NCI-H2029 treated with DMSO at 0.1 percent for 48 hours (cell line): ENCODE results near the gene RAB15.

Experiments
- DNase-seq: peaks from one replicate; lab custom pipeline; 2025; lab: John Stamatoyannopoulos, UW

RAB15 gene

DNA sequence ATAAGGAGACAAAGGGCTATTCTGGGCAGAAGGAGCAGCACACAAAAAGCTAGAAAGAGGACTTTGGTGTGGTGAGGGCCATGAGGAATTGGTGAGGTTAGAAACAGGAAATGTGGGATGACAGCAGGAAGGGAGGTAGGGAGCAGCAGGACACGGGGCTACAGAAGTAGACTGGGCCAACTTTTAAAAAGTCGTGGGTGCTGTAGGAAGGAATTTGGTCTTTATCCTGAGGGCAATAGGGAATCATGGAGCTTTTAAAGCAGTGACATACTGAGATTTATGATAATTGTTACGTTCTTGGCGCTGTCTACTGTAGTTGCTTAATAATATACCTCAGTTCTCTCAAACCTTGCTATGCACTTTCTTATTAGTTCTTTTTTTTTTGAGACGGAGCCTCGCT is 66.1 kb downstream of the RAB15 start:
- no peak for DNase-seq

DNA sequence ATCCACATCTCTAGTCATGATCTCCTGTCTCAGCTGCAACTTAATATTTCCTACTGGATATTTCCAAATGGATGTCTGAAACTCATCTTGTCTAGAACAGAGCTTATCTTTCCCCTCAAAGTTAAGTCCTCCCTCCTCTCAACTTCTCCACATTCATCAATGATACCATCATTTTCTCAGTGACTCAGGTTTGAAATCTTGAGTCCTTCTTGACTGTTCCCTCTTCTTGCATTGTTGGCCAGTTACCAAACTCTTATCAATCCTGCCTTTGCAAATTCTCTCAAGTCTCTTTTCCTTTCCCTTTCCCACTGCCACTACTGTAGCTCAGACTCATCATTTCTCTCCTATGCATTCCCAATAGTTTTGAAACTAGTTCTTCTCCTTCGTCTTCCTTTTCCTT is 72.2 kb downstream of the RAB15 start:
- no peak for DNase-seq
